Thoracic aorta (tissue), 2 donors: ENCODE data around the gene ZNF649. TPM values are rescaled to one million over a fixed set of nuclear protein-coding genes. Genes with fewer than 3 reads are reported as not detected.
A peak's percentile ranks its signal among the peaks of the same experiment; 100 is the strongest.
"Not testable (repeated sequence)": the region's sequence is repeated elsewhere in the genome, so short reads cannot be mapped to it uniquely, and the experiment has no call there.

Experiments
- ATAC-seq: fragments of 150-250 bp; one replicate; pipeline ENCODE4 v1.8.0; 2017; ENCODE audit warnings: low read depth; ENCODE audit not compliant: insufficient number of reproducible peaks, low FRiP score
- DNase-seq: peaks from one replicate; pipeline ENCODE4 v3.0.0-alpha.2; 2020; ENCODE audit warnings: low spot score
- H3K27ac ChIP-seq, 2 donors: fragments of 200-600 bp; sonication (generic); 1 replicate in 1 of 2; 2 replicates in 1 of 2; pipeline ENCODE4 v1.5.1; 2016; ENCODE audit warnings: mild to moderate bottlenecking in 2 of 2, moderate library complexity in 2 of 2
- H3K27me3 ChIP-seq: fragments of 200-600 bp; sonication (generic); replicated peaks from 2 replicates; pipeline ENCODE4 v1.6.0; 2016; ENCODE audit warnings: mild to moderate bottlenecking; ENCODE audit not compliant: insufficient read depth
- H3K36me3 ChIP-seq: fragments of 200-600 bp; sonication (generic); one replicate; pipeline ENCODE4 v1.5.1; 2016
- H3K4me1 ChIP-seq, 2 donors: fragments of 200-600 bp; sonication (generic); 1 replicate in 1 of 2; 2 replicates in 1 of 2; pipeline versions ENCODE4 v1.5.1 to v1.6.0; 2016; ENCODE audit warnings: low read depth in 2 of 2, mild to moderate bottlenecking in 1 of 2; ENCODE audit not compliant: control insufficient read depth in 1 of 2
- H3K4me3 ChIP-seq: fragments of 200-600 bp; sonication (generic); 2 replicates; pipeline ENCODE4 v1.5.1; 2016; ENCODE audit warnings: mild to moderate bottlenecking
- H3K9me3 ChIP-seq: fragments of 200-600 bp; sonication (generic); 2 replicates; pipeline ENCODE4 v1.5.1; 2016
- CTCF ChIP-seq: fragments of 200-600 bp; sonication (generic); IDR thresholded peaks from one replicate; pipeline ENCODE4 v1.5.1; 2019; ENCODE audit warnings: antibody characterized with exemption
- total RNA-seq, 2 donors: library from RNA; depleted of rRNA; stranded (reverse); fragments of >200 nt; gene quantifications; one replicate each; pipeline versions ENCODE4 v1.1.0 to v1.2.3, GENCODE V29; 2016

The ZNF649 gene
- total RNA-seq, 2 donors from 2014 or later = 6.6 to 20.2 TPM

- no peak overlapping the region for H3K4me3 ChIP-seq
- TF ChIP-seq CTCF = no peak
- no peaks in the 10 kb centered on the region for H3K36me3 ChIP-seq
- peaks cover 57% of the 10 kb centered on the region for H3K9me3 ChIP-seq
- DNase-seq (no peak), ATAC-seq (no peak)
- H3K27me3 ChIP-seq = no peaks in the 10 kb centered on the region
- no peaks in the 10 kb centered on the region for H3K4me1 ChIP-seq
- no peak overlapping the region for H3K27ac ChIP-seq
Observed at GRCh38 chr19:51919606-51920005, 14.8 kb upstream of the ZNF649 start.

- no peak for TF ChIP-seq CTCF
- Histone ChIP-seq H3K27me3 (no peaks in the 10 kb centered on the region), H3K4me3 (no peak overlapping the region), H3K36me3 (no peaks in the 10 kb centered on the region), H3K9me3 (peaks cover 51% of the 10 kb centered on the region), H3K4me1 (no peaks in the 10 kb centered on the region), H3K27ac (no peak overlapping the region)
- ATAC-seq (no peak), DNase-seq (no peak)
Observed at GRCh38 chr19:51916167-51916566, 11.3 kb upstream of the ZNF649 start.

GRCh38 chr19:51915324-51915867, 10.6 kb upstream of the ZNF649 start:
- DNase-seq = no peak
- no peaks in the 10 kb centered on the region for H3K36me3 ChIP-seq
- no peak for ATAC-seq
- H3K27me3 ChIP-seq = no peaks in the 10 kb centered on the region
- TF ChIP-seq CTCF = no peak
- H3K9me3 ChIP-seq = peaks cover 44% of the 10 kb centered on the region
- no peak overlapping the region for H3K4me3 ChIP-seq
- H3K4me1 ChIP-seq = no peaks in the 10 kb centered on the region
- H3K27ac ChIP-seq = no peak overlapping the region

- H3K4me3 ChIP-seq = not testable (repeated sequence)
- H3K4me1 ChIP-seq = peaks cover 6 to 12% of the 10 kb centered on the region in 2 donors
Observed at GRCh38 chr19:51907981-51908380, 3.2 kb upstream of the ZNF649 start.

GRCh38 chr19:51906108-51906507, 1.3 kb upstream of the ZNF649 start:
- H3K4me3 ChIP-seq, DNase-seq, ATAC-seq, H3K27ac ChIP-seq, H3K27me3 ChIP-seq, H3K36me3 ChIP-seq, H3K9me3 ChIP-seq: not testable (repeated sequence)
- H3K4me1 ChIP-seq = peaks cover 6 to 14% of the 10 kb centered on the region in 2 donors

More at GRCh38 chr19:51907981-51908380, 3.2 kb upstream of the ZNF649 start:
- not testable (repeated sequence) for H3K27me3 ChIP-seq, H3K27ac ChIP-seq, H3K9me3 ChIP-seq, H3K36me3 ChIP-seq, ATAC-seq, DNase-seq

- not testable (repeated sequence) for H3K36me3 ChIP-seq, H3K27ac ChIP-seq, ATAC-seq, H3K27me3 ChIP-seq, H3K4me3 ChIP-seq, DNase-seq
- Histone ChIP-seq H3K9me3 (peaks cover 10% of the 10 kb centered on the region), H3K4me1 (peaks cover 6 to 14% of the 10 kb centered on the region in 2 donors)
Observed at GRCh38 chr19:51905639-51906038, 822 bp upstream of the ZNF649 start.

GRCh38 chr19:51905206-51905605, 389 bp upstream of the ZNF649 start:
- peaks cover 6 to 14% of the 10 kb centered on the region in 2 donors for H3K4me1 ChIP-seq
- no peak for DNase-seq
- peak overlapping the region in 1 of 2 donors; percentile 67 for H3K27ac ChIP-seq
- peak overlapping the region; percentile 79 for H3K4me3 ChIP-seq
- no peaks in the 10 kb centered on the region for H3K27me3 ChIP-seq
- no peak for ATAC-seq
- peaks cover 14% of the 10 kb centered on the region for H3K9me3 ChIP-seq
- TF ChIP-seq CTCF = no peak
- peaks cover 4% of the 10 kb centered on the region for H3K36me3 ChIP-seq
